GM21737 (cell line): ENCODE measurements around the gene CFAP20DC.
"Not testable (repeated sequence)": the region's sequence is repeated elsewhere in the genome, so short reads cannot be mapped to it uniquely, and the experiment has no call there.

ENCODE experiments used
- ATAC-seq: cut with Tn5 transposase; IDR thresholded peaks from one replicate; pipeline ENCODE4 v1.9.1; 2021; ENCODE audit warnings: mild to moderate bottlenecking, moderate library complexity; ENCODE audit not compliant: unreplicated experiment

CFAP20DC gene

DNA sequence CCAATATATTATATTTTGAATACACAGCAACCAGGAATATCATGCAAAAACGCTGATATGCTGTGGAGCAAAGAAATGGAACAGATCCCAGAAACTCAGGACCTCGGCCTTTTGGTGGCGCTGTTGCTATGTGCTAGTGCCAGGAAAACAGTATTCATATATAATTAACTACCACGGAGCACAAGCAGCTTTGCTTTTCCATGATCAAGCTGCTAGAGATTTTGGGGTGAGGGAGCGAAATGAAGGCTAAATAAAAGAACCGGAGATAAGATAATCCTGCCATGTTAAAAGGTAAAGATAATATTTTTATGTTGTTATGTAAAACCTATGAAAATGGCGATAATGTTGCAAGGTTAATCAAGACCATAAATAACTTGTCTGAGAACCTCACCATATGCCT is 225.5 kb downstream of the CFAP20DC start:
- ATAC-seq, result no peak

DNA sequence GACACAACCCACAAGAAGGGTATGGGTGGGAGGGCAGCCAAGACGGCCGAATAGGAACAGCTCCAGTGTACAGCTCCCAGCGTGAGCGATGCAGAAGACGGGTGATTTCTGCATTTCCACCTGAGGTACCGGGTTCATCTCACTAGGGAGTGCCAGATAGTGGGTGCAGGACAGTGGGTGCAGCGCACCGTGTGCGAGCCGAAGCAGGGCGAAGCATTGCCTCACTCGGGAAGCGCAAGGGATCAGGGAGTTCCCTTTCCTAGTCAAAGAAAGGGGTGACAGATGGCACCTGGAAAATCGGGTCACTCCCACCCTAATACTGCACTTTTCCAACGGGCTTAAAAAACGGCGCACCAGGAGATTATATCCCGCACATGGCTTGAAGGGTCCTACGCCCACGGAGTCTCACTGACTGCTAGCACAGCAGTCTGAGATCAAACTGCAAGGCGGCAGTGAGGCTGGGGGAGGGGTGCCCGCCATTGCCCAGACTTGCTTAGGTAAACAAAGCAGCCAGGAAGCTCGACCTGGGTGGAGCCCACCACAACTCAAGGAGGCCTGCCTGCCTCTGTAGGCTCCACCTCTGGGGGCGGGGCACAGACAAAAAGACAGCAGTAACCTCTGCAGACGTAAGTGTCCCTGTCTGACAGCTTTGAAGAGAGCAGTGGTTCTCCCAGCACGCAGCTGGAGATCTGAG is 243.1 kb downstream of the CFAP20DC start:
- not testable (repeated sequence) for ATAC-seq

DNA sequence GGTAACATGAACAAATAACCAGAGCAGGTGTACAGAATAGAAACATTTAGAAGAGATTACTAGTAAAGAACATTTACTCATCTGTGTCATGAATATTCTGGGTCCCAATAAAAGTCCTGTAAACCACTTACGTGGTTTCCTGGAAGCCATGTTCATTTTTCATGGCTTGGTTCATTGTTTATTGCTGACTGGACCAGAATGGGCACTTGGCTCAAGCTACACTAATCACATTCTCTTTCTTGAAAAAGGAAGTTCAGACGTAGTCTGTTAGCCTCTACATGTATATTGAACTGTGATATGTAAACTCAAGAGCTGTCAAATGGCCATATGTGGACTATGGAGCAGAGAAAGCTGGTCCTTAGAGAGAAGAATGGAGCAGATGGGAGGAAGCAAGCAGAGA is 244.9 kb downstream of the CFAP20DC start:
- ATAC-seq, result no peak

DNA sequence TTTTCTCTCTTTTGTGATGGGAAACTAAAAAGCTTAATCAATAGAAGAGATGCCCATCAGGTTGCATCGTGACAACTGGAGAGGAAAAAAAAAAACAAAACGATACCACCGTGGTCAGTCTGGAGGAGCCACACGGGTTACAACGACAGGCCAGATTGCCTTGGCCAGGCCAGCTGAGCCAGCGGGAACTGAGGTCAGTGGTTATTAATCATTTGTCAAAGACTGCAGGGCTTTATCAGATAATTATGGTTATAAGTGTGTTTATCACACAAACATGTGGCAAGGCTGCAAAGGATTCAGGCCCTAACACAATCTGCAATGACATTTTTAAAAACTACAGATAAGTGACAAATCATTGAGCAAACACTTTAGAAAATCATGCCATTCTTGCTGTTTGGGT is 248.3 kb downstream of the CFAP20DC start:
- no peak for ATAC-seq

DNA sequence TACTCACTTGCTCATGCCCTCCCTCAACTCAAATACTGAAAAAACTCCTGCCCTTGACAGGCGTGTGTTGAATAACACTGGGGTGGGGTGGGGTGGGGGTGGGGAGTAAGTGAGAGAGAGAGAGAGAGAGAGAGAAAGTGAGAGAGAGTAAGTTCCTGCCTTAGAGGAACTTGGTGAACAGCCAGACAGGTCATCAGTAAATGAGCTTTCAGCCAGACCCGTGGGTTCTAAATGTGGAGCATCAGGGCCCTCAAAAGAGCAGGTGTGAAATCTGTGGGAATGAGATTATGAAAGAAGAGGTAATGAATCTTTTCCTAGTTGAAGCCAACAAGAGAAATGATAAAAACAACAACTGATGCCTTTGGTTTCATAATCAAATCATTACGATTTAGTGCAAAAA is 248.9 kb downstream of the CFAP20DC start:
- ATAC-seq, result no peak

DNA sequence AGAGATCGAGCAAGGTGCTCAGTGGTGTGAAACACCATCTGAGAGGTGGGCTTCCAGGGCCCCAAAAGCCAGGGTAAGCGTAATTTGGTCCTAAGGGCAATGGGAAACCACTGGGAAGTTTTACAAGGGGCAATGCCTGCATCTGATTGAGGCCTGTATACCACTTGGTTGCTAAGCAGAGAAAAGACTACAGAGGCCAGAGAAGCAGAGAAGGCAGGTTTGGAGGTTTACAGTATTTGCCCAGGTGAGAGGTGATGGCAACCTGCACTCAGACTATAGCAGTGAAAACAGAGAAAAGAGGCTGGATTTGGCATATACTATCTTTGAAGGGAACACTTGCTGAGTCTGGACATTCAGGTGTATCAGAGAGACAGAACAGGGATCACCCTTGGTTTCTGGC is 249.8 kb downstream of the CFAP20DC start:
- ATAC-seq, result no peak

DNA sequence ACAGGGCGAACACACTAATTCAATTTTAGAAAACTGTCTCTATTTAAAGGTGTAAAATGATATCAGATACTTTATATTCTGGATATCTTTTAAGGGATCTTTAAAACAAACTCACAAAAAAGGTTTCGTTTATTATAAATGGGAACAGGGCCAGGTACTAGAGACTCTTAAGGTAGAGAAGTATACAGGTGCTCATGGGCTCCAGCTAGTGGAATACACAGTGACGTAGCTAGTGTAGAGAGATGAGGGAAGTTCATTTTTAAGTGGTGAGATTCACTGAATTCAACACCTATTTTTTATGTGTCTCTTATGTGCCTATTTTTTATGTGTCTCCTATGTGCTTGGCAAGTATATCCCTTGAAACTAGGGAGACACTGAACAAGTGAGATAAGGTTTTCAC is 250.6 kb downstream of the CFAP20DC start:
- no peak for ATAC-seq

DNA sequence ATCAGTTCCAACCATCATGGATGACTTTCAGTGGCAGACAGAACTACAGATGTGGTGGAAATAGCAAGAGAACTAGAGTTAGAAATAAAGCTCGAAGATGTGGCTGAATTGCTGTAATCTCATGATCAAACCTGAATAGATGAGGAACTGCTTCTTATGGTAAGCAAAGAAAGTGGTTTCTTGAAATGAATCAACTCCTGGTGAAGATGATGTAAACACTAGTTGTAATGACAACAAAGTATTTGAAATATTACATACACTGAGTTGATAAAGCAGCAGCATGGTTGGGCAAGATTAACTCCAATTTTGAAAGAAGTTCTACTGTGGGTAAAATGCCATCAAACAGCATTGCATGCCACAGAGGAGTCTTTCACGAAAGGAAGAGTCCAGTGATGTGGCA is 251.5 kb downstream of the CFAP20DC start:
- ATAC-seq, result no peak

DNA sequence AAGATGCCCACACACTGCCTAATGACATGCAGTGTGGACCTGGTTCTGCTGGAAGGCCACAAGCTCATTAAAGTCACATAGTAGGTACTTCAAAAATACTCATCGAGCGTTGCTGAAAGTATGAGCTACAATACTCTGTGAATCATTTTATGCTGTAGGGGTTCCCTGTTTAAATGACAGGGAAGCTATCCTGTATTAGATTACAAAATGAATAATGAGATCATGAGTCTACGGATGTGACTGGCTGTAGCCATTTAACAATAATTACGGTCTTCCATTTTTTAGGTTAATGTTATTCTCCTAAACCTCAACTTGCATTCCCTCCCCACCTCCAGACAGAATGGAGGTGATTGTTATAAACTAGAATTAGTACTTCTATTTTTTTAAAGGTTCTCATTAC is 255.1 kb downstream of the CFAP20DC start:
- ATAC-seq, result no peak

DNA sequence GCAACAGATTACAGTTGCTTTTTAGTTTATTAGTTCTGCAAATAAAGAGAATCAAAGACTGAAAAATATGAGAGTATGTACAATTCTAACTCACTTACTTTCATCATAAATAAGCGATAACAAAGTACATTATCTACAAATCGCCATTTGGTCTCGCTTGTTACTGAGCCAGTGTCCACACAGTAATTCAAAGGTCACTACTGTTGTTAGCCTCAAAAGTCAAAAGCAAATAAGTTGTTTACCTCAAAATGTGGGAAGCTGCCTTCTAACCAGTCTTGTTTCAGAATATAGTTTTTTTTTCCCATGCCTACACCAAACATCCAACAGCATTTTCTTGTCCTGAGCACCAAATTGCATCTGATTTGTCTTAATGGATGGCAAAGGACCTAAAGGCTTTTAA is 255.9 kb downstream of the CFAP20DC start:
- no peak for ATAC-seq

DNA sequence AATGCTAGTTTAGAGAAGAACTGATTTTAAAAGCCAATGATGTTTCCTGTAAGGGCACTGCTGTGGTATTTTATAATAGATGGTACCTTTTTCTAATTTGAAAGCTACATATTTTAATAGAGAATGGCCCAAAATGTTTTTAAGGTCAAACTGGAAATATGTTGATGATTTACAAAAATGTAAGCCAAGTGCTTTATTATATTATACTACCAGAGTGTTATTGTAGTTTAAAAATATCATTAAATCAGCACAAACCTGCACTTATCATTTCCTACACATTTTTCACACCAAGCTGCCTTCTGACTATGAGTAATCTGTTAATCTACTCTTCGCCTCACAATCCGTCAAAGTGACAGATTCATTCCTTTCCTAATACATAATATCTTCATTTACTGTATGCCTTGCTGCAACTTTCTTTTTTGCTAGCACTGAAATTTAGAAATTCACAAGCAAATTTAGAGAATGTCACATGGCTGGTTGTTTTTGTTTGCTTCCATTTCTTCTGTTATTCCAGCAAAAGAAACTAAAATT is 256.8 kb downstream of the CFAP20DC start:
- no peak for ATAC-seq

DNA sequence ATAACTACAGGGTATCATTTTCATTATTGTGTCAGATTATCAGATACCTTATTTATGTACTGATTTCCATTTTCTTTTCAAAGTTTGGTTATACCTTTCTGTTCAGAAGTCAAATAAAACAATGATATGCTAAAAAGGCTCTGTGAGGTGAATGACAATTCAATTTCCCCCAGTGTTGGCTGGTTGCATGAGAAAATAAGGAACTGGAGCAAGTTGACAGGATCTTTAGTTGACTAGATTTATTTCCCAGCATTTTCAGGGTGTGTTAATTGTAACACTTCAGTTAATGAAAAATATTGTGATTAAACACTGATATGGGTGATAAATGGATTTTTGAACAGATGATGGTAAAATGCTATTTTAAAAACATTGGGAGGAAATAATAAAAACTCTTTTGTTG is 260.4 kb downstream of the CFAP20DC start:
- ATAC-seq, result no peak

DNA sequence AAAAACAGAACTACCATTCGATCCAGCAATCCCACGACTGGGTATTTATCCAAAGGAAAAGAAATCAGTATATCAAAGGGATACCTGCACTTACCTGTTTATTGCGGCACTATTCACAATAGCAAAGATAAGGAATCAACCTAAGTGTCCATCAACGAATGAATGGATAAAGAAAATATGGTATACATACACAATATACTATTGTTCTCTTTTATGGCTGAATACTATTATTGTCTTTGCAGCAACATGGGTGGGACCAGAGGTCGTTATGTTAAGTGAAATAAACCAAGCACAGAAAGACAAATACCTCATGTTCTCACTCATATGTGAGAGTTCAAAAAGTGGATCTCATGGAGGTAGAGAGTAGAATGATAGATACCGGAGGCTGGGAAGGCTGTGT is 264.9 kb downstream of the CFAP20DC start:
- ATAC-seq, result no peak

DNA sequence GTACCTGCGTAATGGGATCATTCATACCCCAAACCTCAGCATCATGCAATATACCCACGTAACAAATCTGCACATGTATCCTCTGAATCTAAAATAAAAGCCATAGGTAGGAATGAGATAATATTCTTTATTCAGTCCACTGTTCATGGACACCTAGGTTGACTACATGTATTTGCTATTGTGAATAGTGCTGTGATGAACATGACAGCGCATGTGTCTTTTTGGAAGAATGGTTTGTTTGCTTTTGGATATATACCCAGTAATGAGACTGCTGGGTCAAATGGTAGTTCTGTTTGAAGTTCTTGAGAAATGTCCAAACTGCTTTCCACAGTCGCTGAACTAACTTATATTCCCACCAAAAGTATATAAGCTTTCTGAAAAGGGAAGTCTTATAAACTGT is 265.4 kb downstream of the CFAP20DC start:
- no peak for ATAC-seq

DNA sequence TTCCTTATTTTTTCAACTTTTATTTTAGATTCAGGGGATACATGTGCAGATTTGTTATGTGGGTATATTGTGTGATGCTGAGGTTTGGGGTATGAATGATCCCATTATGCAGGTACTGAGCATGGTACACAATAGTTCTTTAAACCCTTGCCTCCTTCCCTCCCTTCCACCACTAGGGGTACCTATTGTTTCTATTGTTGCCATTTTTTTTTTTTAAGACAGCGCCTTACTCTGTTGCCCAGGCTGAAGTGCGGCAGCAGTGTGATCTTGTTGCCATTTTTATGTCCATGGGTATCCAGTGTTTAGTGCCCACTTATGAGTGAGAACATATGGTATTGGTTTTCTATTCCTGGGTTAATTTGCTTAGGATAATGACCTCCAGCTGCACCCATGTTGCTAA is 266.0 kb downstream of the CFAP20DC start:
- no peak for ATAC-seq

DNA sequence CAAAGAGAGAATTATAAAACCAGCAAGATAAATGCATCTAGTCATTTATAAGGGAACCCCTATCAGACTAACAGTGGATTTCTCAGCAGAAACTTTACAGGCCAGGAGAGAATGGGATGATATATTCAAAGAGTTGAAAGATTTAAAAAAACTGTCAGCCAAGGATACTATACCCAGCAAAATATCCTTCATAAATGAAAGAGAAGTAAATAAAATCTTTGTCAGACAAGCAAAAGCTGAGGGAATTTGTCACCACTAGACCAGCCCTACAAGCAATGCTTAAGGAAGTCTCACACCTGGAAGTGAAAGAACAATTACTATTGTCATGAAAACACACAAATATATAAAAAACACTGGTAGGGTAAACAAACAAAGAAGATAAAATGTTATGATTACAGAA is 269.9 kb downstream of the CFAP20DC start:
- ATAC-seq, result no peak

DNA sequence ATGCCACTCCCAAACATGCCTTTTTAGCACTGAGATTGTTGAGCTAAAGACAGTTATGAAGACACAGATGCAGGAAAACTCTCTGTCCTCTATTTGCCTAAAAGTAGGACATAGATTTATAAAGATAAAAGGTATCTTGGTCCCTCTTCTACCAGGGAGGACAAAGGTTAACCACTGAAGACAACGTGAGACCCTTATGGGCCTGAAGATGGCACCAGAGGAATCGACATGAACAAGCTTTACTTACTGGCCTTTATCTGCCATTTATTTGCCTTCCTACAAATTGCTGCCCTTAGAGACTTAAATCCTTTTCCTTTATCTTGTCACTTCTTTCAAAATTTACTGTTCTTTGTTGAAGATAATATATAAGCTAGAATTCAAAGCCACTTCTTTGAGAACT is 273.6 kb downstream of the CFAP20DC start:
- no peak for ATAC-seq

DNA sequence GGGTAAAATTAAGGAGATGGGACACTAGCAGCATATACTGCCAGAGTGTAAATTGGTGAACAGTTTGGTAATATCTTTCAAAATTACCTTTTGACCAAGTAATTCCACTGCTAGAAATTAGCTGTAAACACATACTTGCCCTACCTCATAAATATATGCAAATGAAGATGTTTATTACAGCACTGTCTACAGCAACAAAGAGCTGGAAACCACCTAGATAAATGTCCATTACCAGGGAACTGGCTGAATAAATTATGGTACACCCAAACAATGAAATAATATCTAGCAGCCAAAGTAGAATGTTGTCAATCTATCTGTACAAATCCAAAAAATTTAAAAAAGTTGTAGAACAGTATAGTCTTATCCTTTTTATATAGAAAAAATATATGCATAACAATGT is 277.4 kb downstream of the CFAP20DC start:
- ATAC-seq, result no peak

DNA sequence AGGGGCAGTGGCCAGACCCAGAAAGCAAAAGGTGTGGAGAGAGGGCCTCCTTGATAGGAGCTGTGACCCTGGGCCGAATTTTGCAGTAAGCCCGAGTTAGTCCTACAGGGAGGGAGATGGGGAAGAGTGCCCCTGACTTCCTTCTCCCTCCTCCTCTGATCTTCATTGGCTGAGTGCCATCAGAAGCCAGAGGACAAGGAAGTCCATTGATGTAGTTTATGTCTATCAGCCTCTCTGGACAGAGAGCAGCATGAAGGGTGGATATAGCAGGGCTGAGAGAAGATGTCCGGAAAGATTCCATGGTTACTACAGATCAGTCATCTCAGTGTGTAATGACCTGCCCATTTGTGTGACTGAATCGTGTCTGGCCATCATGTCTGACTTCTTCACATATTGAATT is 280.8 kb downstream of the CFAP20DC start:
- ATAC-seq, result no peak

DNA sequence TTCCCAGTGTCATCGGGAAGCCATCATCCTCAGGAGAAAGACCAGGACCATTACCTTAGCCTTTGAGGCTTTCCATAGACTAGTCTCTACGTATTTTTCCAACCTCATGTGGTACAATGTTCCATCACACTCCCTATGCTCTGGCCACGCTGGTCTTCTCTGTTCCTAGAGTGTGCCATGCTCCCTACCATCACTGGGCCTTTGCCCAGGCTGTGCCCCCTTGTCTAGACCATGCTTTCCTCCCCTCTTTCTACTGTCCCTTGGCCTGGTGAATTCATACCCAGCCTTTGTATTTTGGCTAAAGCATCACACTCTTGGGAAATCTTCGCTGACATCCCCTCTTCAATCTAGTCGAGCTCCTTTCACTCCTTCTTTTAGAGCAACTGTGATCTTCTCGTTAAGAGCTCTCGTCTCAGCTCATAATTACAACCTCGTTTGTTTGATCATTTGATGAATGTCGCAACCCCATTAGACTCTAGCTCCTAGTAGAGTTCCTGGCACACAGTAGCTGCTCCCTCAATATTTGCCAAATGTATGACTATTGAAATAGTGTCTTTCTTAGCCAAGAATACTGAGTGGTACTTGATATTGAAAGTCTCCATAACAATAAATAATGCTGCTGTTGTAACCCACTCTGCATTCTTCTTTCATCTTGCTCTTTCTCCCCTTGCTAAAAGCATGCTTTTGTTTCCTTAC is 283.1 kb downstream of the CFAP20DC start:
- no peak for ATAC-seq

DNA sequence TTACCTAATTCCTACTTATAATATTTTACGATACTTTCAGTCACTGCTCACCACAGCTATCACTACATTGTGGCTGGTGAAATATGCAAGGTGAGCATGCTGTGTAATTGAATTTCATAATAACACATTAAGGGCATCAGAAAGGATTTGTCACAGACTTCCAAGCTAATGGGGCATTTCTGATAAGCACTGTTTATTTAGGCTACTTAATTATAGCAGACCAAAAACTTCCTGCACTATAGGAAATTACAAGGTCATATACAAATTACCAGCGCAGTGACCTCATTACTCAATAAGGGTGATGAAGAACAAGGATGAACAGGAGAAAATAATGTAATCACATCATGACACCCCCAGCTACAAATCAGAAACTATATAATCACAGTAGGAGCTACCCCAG is 294.7 kb downstream of the CFAP20DC start:
- no peak for ATAC-seq

DNA sequence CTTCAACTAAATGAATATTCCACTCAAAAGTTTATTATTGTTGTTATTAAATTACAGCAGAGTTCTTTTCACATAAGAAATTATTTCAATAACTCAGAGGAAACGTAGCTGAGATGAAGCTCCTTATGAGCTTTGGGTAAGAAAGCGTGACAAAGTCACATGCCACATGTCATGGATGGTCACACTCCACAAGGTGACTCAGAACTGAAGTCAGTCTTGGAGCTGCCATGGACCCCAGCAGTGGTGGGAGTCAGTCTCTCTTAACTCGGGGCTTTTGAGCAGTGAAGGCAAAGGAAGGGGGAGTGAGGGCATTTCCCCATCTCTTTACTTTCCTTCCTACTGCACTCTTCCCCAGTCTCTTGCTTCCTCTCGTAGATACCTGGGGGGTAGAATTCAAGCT is 295.8 kb downstream of the CFAP20DC start:
- ATAC-seq, result no peak
